ENCODE data around the gene CTNNA2.
"Not testable (repeated sequence)": the region's sequence is repeated elsewhere in the genome, so short reads cannot be mapped to it uniquely, and the experiment has no call there.

The CTNNA2 gene

GRCh38 chr2:80193566-80193965, 680.7 kb downstream of the CTNNA2 start:
- no peaks in the 10 kb centered on the region for H4K20me1 ChIP-seq (ENCODE audit: insufficient read depth, low read length)
- TF ChIP-seq CTCF (IDR thresholded peaks at IDR 0.05; ENCODE audit: borderline replicate concordance, extremely low read depth, low read length, poor library complexity, severe bottlenecking) = no peak
- TF ChIP-seq EZH2 (IDR thresholded peaks at IDR 0.05; ENCODE audit: borderline replicate concordance, low read depth, low read length, severe bottlenecking) = no peak
- ATAC-seq (ENCODE audit: insufficient read depth, low read depth) (no peak), DNase-seq (no peak)
- no peak overlapping the region for H2AFZ ChIP-seq (ENCODE audit: low read depth, low read length)
- H3K9me3 ChIP-seq (ENCODE audit: insufficient read depth, low read length, severe bottlenecking) = no peaks in the 10 kb centered on the region
- H3K27me3 ChIP-seq (ENCODE audit: insufficient read depth, low read length, poor library complexity) = no peaks in the 10 kb centered on the region
- H3K27ac ChIP-seq (ENCODE audit: low read length) = no peak overlapping the region
- H3K9ac ChIP-seq (ENCODE audit: low read depth, low read length) = no peak overlapping the region
- no peak overlapping the region for H3K4me2 ChIP-seq (ENCODE audit: insufficient read depth, low read length)
- no peak overlapping the region for H3K4me3 ChIP-seq (ENCODE audit: low read depth in 1 of 2, low read length in 2 of 2)
- no peaks in the 10 kb centered on the region for H3K79me2 ChIP-seq (ENCODE audit: insufficient read depth, low read length)
- no peaks in the 10 kb centered on the region for H3K36me3 ChIP-seq (ENCODE audit: insufficient read depth, low read length)
- no peaks in the 10 kb centered on the region for H3K4me1 ChIP-seq (ENCODE audit: insufficient read depth, low read length)

GRCh38 chr2:80195034-80195433, 682.2 kb downstream of the CTNNA2 start:
- no peak for DNase-seq
- H3K9ac ChIP-seq (ENCODE audit: low read depth, low read length) = no peak overlapping the region
- H2AFZ ChIP-seq (ENCODE audit: low read depth, low read length) = no peak overlapping the region
- H3K4me1 ChIP-seq (ENCODE audit: insufficient read depth, low read length) = no peaks in the 10 kb centered on the region
- no peaks in the 10 kb centered on the region for H3K79me2 ChIP-seq (ENCODE audit: insufficient read depth, low read length)
- H3K4me3 ChIP-seq (ENCODE audit: low read depth in 1 of 2, low read length in 2 of 2) = no peak overlapping the region
- TF ChIP-seq CTCF (IDR thresholded peaks at IDR 0.05; ENCODE audit: borderline replicate concordance, extremely low read depth, low read length, poor library complexity, severe bottlenecking) = no peak
- H4K20me1 ChIP-seq (ENCODE audit: insufficient read depth, low read length) = no peaks in the 10 kb centered on the region
- no peak for ATAC-seq (ENCODE audit: insufficient read depth, low read depth)
- no peaks in the 10 kb centered on the region for H3K36me3 ChIP-seq (ENCODE audit: insufficient read depth, low read length)
- no peaks in the 10 kb centered on the region for H3K9me3 ChIP-seq (ENCODE audit: insufficient read depth, low read length, severe bottlenecking)
- no peaks in the 10 kb centered on the region for H3K27me3 ChIP-seq (ENCODE audit: insufficient read depth, low read length, poor library complexity)
- H3K4me2 ChIP-seq (ENCODE audit: insufficient read depth, low read length) = no peak overlapping the region
- H3K27ac ChIP-seq (ENCODE audit: low read length) = no peak overlapping the region

GRCh38 chr2:80198042-80198441, 685.2 kb downstream of the CTNNA2 start:
- peaks cover 3% of the 10 kb centered on the region for H3K9me3 ChIP-seq (ENCODE audit: insufficient read depth, low read length, severe bottlenecking)
- H3K4me1 ChIP-seq (ENCODE audit: insufficient read depth, low read length) = no peaks in the 10 kb centered on the region
- H4K20me1 ChIP-seq (ENCODE audit: insufficient read depth, low read length) = no peaks in the 10 kb centered on the region
- H2AFZ ChIP-seq (ENCODE audit: low read depth, low read length) = no peak overlapping the region
- no peak overlapping the region for H3K9ac ChIP-seq (ENCODE audit: low read depth, low read length)
- DNase-seq = no peak
- TF ChIP-seq CTCF (IDR thresholded peaks at IDR 0.05; ENCODE audit: borderline replicate concordance, extremely low read depth, low read length, poor library complexity, severe bottlenecking) (no peak), EZH2 (IDR thresholded peaks at IDR 0.05; ENCODE audit: borderline replicate concordance, low read depth, low read length, severe bottlenecking) (no peak)
- ATAC-seq (ENCODE audit: insufficient read depth, low read depth) = no peak
- no peaks in the 10 kb centered on the region for H3K27me3 ChIP-seq (ENCODE audit: insufficient read depth, low read length, poor library complexity)
- H3K27ac ChIP-seq (ENCODE audit: low read length) = no peak overlapping the region
- H3K4me2 ChIP-seq (ENCODE audit: insufficient read depth, low read length) = no peak overlapping the region
- H3K79me2 ChIP-seq (ENCODE audit: insufficient read depth, low read length) = no peaks in the 10 kb centered on the region
- H3K36me3 ChIP-seq (ENCODE audit: insufficient read depth, low read length) = no peaks in the 10 kb centered on the region
- no peak overlapping the region for H3K4me3 ChIP-seq (ENCODE audit: low read depth in 1 of 2, low read length in 2 of 2)

GRCh38 chr2:80199504-80199903, 686.7 kb downstream of the CTNNA2 start:
- Histone ChIP-seq H3K4me2 (ENCODE audit: insufficient read depth, low read length) (no peak overlapping the region), H2AFZ (ENCODE audit: low read depth, low read length) (no peak overlapping the region), H3K9me3 (ENCODE audit: insufficient read depth, low read length, severe bottlenecking) (peaks cover 7% of the 10 kb centered on the region), H3K4me3 (ENCODE audit: low read depth in 1 of 2, low read length in 2 of 2) (no peak overlapping the region), H3K27ac (ENCODE audit: low read length) (no peak overlapping the region), H3K27me3 (ENCODE audit: insufficient read depth, low read length, poor library complexity) (no peaks in the 10 kb centered on the region), H3K79me2 (ENCODE audit: insufficient read depth, low read length) (no peaks in the 10 kb centered on the region), H3K4me1 (ENCODE audit: insufficient read depth, low read length) (no peaks in the 10 kb centered on the region), H3K9ac (ENCODE audit: low read depth, low read length) (no peak overlapping the region), H3K36me3 (ENCODE audit: insufficient read depth, low read length) (no peaks in the 10 kb centered on the region), H4K20me1 (ENCODE audit: insufficient read depth, low read length) (no peaks in the 10 kb centered on the region)
- ATAC-seq (ENCODE audit: insufficient read depth, low read depth) = no peak
- TF ChIP-seq EZH2 (IDR thresholded peaks at IDR 0.05; ENCODE audit: borderline replicate concordance, low read depth, low read length, severe bottlenecking) (no peak), CTCF (IDR thresholded peaks at IDR 0.05; ENCODE audit: borderline replicate concordance, extremely low read depth, low read length, poor library complexity, severe bottlenecking) (no peak)
- no peak for DNase-seq

- H3K27me3 ChIP-seq (ENCODE audit: insufficient read depth, low read length, poor library complexity); H3K27ac ChIP-seq (ENCODE audit: low read length); H3K36me3 ChIP-seq (ENCODE audit: insufficient read depth, low read length); H3K4me1 ChIP-seq (ENCODE audit: insufficient read depth, low read length); DNase-seq; H3K79me2 ChIP-seq (ENCODE audit: insufficient read depth, low read length); H4K20me1 ChIP-seq (ENCODE audit: insufficient read depth, low read length); H3K4me3 ChIP-seq (ENCODE audit: low read depth in 1 of 2, low read length in 2 of 2); ATAC-seq (ENCODE audit: insufficient read depth, low read depth); H3K4me2 ChIP-seq (ENCODE audit: insufficient read depth, low read length); H2AFZ ChIP-seq (ENCODE audit: low read depth, low read length); H3K9ac ChIP-seq (ENCODE audit: low read depth, low read length): not testable (repeated sequence)
- peaks cover 10% of the 10 kb centered on the region for H3K9me3 ChIP-seq (ENCODE audit: insufficient read depth, low read length, severe bottlenecking)
These were observed 691.1 kb downstream of the CTNNA2 start for GRCh38 chr2:80203929-80204328.
